ENCODE results near the gene LOC128125822.

Gene LOC128125822

GRCh38 chr6:63549076-63549475 lies 23.2 kb upstream of the LOC128125822 start (continued):
- no peak for TF ChIP-seq E2F8 (IDR thresholded peaks at IDR 0.05; ENCODE audit: low read depth, partially characterized antibody)
- TF ChIP-seq SUZ12 (IDR thresholded peaks at IDR 0.05; ENCODE audit: unreplicated experiment): no peak
- TF ChIP-seq YY1 (IDR thresholded peaks at IDR 0.05; ENCODE audit: low read depth, low read length): no peak

DNA sequence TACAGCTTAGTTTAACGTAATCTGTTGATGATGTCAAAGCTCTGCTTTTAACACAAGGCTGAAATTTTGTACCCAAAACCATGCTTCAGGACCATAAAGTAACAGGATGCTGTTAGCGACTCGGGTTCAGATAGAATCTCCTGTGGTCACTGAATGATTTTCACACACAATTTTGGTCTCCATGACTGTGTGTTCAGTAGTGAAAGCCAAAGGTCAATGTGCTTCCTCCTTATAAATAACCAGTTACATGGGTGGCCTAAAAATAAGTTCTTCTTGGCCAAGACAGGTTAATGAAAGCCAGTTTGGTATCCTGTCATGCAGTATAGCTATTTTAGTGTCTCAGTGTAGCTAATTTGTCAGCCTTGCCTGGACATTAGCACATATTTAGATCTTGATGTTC lies 19.1 kb upstream of the LOC128125822 start:
- H3K79me2 ChIP-seq (ENCODE audit: control insufficient read depth, insufficient read depth, low read length): no peaks in the 10 kb centered on the region
- no peak overlapping the region for H3K9ac ChIP-seq (ENCODE audit: control insufficient read depth, insufficient read depth, low read length)
- no peaks in the 10 kb centered on the region for H4K20me1 ChIP-seq (ENCODE audit: control insufficient read depth, insufficient read depth)
- peak; percentile 98 for ATAC-seq
- intact Hi-C loops (cut with micrococcal nuclease; ENCODE audit: unreplicated experiment): loop anchor here (2.0 kb wide), 1 partner anchor 48 kb away; no protein-coding TSS in a partner anchor
- ChIA-PET RAD21 (ENCODE audit: unreplicated experiment) (interaction anchor here (0.6 to 2.4 kb wide), 12 partner anchors 12 to 211 kb away, joined by 3 to 11 read pairs (median 4); no protein-coding TSS in a partner anchor), CTCF (interaction anchor here (0.7 to 2.5 kb wide), 6 partner anchors 13 to 201 kb away, joined by 3 to 15 read pairs (median 4); no protein-coding TSS in a partner anchor), POLR2A (interaction anchor here (0.8 to 1.4 kb wide), 5 partner anchors 17 to 48 kb away, joined by 3 to 7 read pairs (median 4); no protein-coding TSS in a partner anchor), SMC1A (ENCODE audit: uncharacterized antibody, unreplicated experiment) (interaction anchor here (0.7 to 2.5 kb wide), 13 partner anchors 12 to 201 kb away, joined by 3 to 14 read pairs (median 6); no protein-coding TSS in a partner anchor)
- peak; percentile 81 for DNase-seq (ENCODE audit: low read depth, low spot score)
- no peaks in the 10 kb centered on the region for H3K27me3 ChIP-seq (replicated peaks in 1 of 2; ENCODE audit: control insufficient read depth in 2 of 2, insufficient read depth in 2 of 2, low read length in 1 of 2)
- H3K36me3 ChIP-seq (ENCODE audit: control insufficient read depth in 2 of 2, insufficient read depth in 2 of 2, low read length in 1 of 2): no peaks in the 10 kb centered on the region
- in situ Hi-C loops (cut with MboI): no loop called here
- peaks cover 11% of the 10 kb centered on the region; the same call in 1 of the 2 replicates for H3K4me1 ChIP-seq (ENCODE audit: control insufficient read depth, insufficient read depth, low read length)
- no peaks in the 10 kb centered on the region for H3K9me3 ChIP-seq (replicated peaks; ENCODE audit: control insufficient read depth, insufficient read depth, low read length)
- H3K4me3 ChIP-seq: no peak overlapping the region
- H2AFZ ChIP-seq (ENCODE audit: control insufficient read depth, low read depth, low read length): no peak overlapping the region; the same call in 1 of the 2 replicates
- BruUV-seq (replicated peaks): no TSS peak
- peak; percentile 86 for FAIRE-seq
- WGBS (ENCODE audit: insufficient coverage, insufficient replicate concordance, low lambda C conversion rate, missing lambda C conversion rate): 28% methylated on average over 3 of the region's 3 CpGs
- H3K27ac ChIP-seq (ENCODE audit: control insufficient read depth, insufficient read depth): no peak overlapping the region
- peak overlapping the region; percentile 39; the same call in 1 of the 2 replicates for H3K4me2 ChIP-seq (ENCODE audit: control insufficient read depth, insufficient read depth)
- TF ChIP-seq, protein P1, sequence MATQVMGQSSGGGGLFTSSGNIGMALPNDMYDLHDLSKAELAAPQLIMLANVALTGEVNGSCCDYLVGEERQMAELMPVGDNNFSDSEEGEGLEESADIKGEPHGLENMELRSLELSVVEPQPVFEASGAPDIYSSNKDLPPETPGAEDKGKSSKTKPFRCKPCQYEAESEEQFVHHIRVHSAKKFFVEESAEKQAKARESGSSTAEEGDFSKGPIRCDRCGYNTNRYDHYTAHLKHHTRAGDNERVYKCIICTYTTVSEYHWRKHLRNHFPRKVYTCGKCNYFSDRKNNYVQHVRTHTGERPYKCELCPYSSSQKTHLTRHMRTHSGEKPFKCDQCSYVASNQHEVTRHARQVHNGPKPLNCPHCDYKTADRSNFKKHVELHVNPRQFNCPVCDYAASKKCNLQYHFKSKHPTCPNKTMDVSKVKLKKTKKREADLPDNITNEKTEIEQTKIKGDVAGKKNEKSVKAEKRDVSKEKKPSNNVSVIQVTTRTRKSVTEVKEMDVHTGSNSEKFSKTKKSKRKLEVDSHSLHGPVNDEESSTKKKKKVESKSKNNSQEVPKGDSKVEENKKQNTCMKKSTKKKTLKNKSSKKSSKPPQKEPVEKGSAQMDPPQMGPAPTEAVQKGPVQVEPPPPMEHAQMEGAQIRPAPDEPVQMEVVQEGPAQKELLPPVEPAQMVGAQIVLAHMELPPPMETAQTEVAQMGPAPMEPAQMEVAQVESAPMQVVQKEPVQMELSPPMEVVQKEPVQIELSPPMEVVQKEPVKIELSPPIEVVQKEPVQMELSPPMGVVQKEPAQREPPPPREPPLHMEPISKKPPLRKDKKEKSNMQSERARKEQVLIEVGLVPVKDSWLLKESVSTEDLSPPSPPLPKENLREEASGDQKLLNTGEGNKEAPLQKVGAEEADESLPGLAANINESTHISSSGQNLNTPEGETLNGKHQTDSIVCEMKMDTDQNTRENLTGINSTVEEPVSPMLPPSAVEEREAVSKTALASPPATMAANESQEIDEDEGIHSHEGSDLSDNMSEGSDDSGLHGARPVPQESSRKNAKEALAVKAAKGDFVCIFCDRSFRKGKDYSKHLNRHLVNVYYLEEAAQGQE (IDR thresholded peaks at IDR 0.05; ENCODE audit: low read depth, low read length): no peak
- TF ChIP-seq SIX5 (IDR thresholded peaks at IDR 0.05; ENCODE audit: low read depth, low read length, severe bottlenecking) (no peak), KDM1A (IDR thresholded peaks at IDR 0.05; ENCODE audit: borderline replicate concordance) (no peak), TCF12 (IDR thresholded peaks at IDR 0.05; ENCODE audit: low read depth, low read length) (no peak), SRF (IDR thresholded peaks at IDR 0.05; ENCODE audit: low read depth in 2 of 2, low read length in 2 of 2) (no peak), HDAC6 (IDR thresholded peaks at IDR 0.05; ENCODE audit: unreplicated experiment) (no peak), CBX5 (IDR thresholded peaks at IDR 0.05; ENCODE audit: low read depth) (no peak), RELB (IDR thresholded peaks at IDR 0.05; ENCODE audit: low read depth) (peak; percentile 67)
- TF ChIP-seq, protein P2, sequence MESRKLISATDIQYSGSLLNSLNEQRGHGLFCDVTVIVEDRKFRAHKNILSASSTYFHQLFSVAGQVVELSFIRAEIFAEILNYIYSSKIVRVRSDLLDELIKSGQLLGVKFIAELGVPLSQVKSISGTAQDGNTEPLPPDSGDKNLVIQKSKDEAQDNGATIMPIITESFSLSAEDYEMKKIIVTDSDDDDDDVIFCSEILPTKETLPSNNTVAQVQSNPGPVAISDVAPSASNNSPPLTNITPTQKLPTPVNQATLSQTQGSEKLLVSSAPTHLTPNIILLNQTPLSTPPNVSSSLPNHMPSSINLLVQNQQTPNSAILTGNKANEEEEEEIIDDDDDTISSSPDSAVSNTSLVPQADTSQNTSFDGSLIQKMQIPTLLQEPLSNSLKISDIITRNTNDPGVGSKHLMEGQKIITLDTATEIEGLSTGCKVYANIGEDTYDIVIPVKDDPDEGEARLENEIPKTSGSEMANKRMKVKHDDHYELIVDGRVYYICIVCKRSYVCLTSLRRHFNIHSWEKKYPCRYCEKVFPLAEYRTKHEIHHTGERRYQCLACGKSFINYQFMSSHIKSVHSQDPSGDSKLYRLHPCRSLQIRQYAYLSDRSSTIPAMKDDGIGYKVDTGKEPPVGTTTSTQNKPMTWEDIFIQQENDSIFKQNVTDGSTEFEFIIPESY (IDR thresholded peaks at IDR 0.05): no peak

Data from GM12878 (cell line).